ENCODE measurements around the gene HES1. TPM values are rescaled to one million over a fixed set of nuclear protein-coding genes. Genes with fewer than 3 reads are reported as not detected.

The HES1 gene
- total RNA-seq, 2 experiments from 2014 or later = 2.3 to 2.5 TPM

DNA sequence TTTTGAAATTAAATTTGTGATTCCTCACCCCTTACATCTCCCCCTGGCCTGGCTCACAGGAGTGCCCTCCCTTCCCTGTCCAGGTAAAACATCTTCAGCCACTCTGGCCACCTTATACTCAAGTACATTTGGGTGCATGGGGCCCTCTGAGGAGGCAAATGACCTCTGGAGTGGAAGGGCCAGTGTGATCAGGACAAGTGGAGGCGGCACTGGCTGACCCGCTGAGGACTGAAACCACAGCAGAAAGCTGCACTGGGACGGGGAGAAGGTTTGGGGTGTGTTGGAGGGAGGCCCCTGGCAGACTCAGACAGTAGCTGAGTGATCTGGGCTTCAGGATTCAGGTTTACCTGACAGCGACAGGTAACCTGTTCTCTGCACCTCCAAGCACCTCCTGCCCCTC lies 24.2 kb downstream of the HES1 start:
- no peak overlapping the region for H3K4me3 Mint-ChIP-seq
- intact Hi-C loops (cut with micrococcal nuclease) = no loop called here
- H3K27me3 Mint-ChIP-seq (ENCODE audit: low read depth) = peaks cover 9% of the 10 kb centered on the region
- CTCF ChIA-PET = no interaction called here
- no peaks in the 10 kb centered on the region for H3K9me3 Mint-ChIP-seq
- H3K36me3 Mint-ChIP-seq (ENCODE audit: low read depth) = no peaks in the 10 kb centered on the region
- DNase-seq = no peak
- no peak overlapping the region for H3K27ac Mint-ChIP-seq
- H3K4me1 Mint-ChIP-seq (ENCODE audit: low read depth) = no peaks in the 10 kb centered on the region

DNA sequence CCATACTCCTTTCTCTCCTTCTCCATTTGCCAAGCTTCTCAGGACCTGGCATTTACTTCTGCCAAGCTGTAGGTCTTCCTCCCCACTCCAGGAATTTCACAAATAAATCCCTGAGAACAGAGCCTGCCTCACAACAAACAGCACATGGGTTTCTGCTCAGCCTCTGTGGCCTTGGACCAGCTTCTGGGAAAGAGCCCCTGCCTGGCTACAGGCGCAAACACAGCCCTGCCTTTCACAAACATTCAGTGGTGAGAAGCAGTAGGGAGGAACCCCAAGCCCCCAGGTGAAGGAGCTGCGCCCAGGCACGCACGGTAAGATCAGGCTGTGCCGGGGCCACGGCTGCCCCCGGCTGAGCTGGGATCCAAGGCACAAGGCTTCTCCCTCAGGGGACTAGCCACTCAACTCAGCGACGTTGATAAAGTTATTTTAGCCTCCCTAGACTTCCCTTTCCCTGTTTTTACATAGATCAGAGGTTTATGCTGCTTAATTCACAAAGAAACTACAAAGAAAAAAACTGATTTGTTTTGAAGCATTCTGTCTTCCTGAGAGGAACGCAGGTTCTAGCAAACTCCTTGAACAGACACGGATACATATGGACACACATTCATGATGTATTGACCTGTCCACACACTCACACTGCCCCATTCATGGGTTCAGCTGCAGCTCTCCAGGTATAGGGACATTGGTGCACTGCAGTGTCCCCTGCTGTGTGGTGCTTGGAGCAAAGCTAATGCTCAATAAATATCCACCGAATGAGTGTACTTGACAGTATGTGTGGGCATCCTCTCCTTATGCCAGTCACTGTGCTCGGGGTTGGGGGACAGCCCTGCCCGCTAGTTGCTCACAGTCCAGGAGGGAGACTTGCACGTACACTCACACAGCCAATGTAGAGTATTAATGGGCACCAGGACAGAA lies 25.4 kb downstream of the HES1 start:
- Mint-ChIP-seq H3K4me1 (ENCODE audit: low read depth) (no peaks in the 10 kb centered on the region), H3K9me3 (no peaks in the 10 kb centered on the region), H3K27me3 (ENCODE audit: low read depth) (peaks cover 12% of the 10 kb centered on the region), H3K36me3 (ENCODE audit: low read depth) (no peaks in the 10 kb centered on the region), H3K4me3 (no peak overlapping the region), H3K27ac (no peak overlapping the region)
- CTCF ChIA-PET = interaction anchor here (0.8 kb wide), 1 partner anchor 154 kb away, joined by 3 read pairs; no protein-coding TSS in a partner anchor
- DNase-seq = no peak
- intact Hi-C loops (cut with micrococcal nuclease) = no loop called here

DNA sequence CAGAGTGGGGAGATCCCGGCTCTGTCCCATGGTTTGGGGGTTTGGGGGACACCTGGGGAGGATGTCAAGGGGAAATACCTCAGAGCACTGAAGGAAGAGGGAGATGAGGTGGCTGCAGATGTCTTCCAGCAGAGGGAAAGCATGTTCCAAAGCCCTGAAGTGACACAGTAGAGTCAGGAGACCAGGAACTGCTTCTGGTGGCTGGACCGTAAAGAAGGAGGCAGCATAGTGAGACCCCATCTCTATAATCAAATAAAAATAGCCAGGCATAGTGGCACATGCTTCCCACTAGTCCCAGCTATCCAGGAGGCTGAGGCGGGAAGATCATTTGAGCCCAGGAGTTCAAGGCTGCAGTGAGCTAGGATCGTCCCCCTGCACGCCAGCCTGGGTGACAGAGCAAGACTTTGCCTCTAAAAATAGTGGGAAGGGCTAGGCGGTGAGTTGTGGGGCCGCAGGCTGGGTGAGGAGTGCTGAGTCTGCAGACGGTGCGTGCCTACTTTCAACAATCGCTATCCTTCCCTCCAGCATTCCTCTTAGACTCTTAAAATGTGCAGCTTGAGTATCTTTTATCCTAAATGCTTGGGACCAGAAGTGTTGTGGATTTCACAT lies 26.2 kb downstream of the HES1 start:
- no peak for DNase-seq
- H3K27me3 Mint-ChIP-seq (ENCODE audit: low read depth) = peaks cover 12% of the 10 kb centered on the region
- no peaks in the 10 kb centered on the region for H3K9me3 Mint-ChIP-seq
- CTCF ChIA-PET = interaction anchor here (0.8 kb wide), 1 partner anchor 154 kb away, joined by 3 read pairs; no protein-coding TSS in a partner anchor
- intact Hi-C loops (cut with micrococcal nuclease) = no loop called here
- no peak overlapping the region for H3K27ac Mint-ChIP-seq
- H3K36me3 Mint-ChIP-seq (ENCODE audit: low read depth) = no peaks in the 10 kb centered on the region
- no peaks in the 10 kb centered on the region for H3K4me1 Mint-ChIP-seq (ENCODE audit: low read depth)
- H3K4me3 Mint-ChIP-seq = no peak overlapping the region

DNA sequence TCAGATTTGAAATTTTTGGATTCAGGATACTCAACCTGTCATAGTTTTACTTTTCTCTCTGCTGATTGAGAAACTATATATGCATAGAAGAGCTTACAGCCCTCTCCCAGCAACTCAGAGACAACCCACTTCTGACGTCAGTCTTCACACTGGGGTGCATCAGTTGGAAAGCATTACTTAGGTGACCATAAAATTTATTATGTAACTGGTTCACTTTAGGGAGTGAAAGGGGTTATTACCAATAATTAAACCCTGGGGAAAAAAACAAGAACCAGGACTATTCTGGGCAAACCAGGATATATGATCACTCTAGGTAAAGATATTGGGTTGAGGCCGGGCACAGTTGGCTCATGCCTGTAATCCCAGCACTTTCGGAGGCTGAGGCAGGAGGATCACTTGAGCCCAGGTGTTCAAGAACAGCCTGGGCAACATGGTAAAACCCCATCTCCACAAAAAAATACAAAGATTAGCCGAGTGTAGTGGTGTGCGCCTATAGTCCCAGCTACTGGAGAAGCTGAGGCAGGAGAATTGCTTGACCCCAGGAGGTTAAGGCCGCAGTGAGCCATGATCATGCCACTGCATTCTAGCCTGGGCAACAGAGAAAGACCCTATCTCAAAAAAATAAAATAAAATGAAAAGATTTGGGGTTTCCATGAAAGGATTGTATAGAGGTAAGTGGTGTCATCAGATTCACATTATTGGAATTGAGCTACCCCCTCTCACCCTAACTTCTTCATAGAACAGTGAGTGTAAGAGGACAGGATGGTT lies 27.1 kb downstream of the HES1 start:
- no peaks in the 10 kb centered on the region for H3K9me3 Mint-ChIP-seq
- intact Hi-C loops (cut with micrococcal nuclease) = no loop called here

DNA sequence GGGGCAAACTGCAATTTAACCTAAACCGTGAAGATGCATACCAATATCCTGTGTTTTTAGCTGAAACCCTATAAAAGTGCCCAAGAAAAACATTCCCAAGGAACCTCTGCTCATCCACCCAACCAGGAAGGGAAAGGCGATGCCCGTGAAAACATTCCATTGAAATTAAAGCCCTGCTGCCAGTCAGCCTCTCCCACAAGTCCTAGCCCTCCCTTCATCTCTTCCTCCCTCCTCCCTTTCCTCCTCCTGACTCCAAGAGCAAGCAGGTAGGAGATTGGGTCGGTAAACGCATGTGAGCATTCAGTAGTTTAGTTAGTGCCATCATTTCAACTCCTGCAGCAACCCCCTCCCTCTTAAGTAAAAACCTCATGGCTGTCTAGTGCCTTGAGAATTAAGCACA lies 27.7 kb downstream of the HES1 start:
- Mint-ChIP-seq H3K4me1 (ENCODE audit: low read depth) (no peaks in the 10 kb centered on the region), H3K9me3 (no peaks in the 10 kb centered on the region), H3K36me3 (ENCODE audit: low read depth) (no peaks in the 10 kb centered on the region), H3K27me3 (ENCODE audit: low read depth) (peaks cover 12% of the 10 kb centered on the region), H3K4me3 (no peak overlapping the region), H3K27ac (no peak overlapping the region)
- no peak for DNase-seq
- intact Hi-C loops (cut with micrococcal nuclease) = no loop called here
- CTCF ChIA-PET = interaction anchor here (0.6 to 1.2 kb wide), 2 partner anchors 152 to 886 kb away, joined by 3 to 7 read pairs; no protein-coding TSS in a partner anchor

More for the DNA sequence above, 27.1 kb downstream of the HES1 start:
- Mint-ChIP-seq H3K36me3 (ENCODE audit: low read depth) (no peaks in the 10 kb centered on the region), H3K27me3 (ENCODE audit: low read depth) (peaks cover 12% of the 10 kb centered on the region), H3K4me1 (ENCODE audit: low read depth) (no peaks in the 10 kb centered on the region), H3K27ac (no peak overlapping the region), H3K4me3 (no peak overlapping the region)
- DNase-seq = no peak
- CTCF ChIA-PET = interaction anchor here (0.6 to 1.2 kb wide), 2 partner anchors 153 to 887 kb away, joined by 3 to 7 read pairs; no protein-coding TSS in a partner anchor

DNA sequence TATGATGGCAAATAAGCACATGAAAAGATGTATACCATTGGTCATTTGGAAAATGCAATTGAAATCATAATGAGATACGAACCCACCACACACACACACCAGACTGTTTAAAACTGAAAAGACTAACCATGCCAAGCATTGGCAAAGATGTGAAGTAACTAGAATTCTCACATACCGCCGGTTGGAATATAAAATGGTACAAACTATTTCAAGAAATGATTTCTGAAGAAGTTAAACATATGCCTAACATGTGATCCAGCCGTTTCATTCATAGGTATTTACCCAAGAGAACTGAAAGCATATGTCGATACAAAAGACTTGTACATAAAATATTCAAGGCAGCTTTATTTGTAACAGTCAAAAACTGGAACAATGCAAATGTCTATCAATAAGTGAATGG lies 28.9 kb downstream of the HES1 start:
- no peak for DNase-seq
- Mint-ChIP-seq H3K27me3 (ENCODE audit: low read depth) (peaks cover 14% of the 10 kb centered on the region), H3K36me3 (ENCODE audit: low read depth) (no peaks in the 10 kb centered on the region), H3K4me1 (ENCODE audit: low read depth) (no peaks in the 10 kb centered on the region), H3K27ac (no peak overlapping the region), H3K4me3 (no peak overlapping the region), H3K9me3 (no peaks in the 10 kb centered on the region)
- CTCF ChIA-PET = no interaction called here
- intact Hi-C loops (cut with micrococcal nuclease) = no loop called here

DNA sequence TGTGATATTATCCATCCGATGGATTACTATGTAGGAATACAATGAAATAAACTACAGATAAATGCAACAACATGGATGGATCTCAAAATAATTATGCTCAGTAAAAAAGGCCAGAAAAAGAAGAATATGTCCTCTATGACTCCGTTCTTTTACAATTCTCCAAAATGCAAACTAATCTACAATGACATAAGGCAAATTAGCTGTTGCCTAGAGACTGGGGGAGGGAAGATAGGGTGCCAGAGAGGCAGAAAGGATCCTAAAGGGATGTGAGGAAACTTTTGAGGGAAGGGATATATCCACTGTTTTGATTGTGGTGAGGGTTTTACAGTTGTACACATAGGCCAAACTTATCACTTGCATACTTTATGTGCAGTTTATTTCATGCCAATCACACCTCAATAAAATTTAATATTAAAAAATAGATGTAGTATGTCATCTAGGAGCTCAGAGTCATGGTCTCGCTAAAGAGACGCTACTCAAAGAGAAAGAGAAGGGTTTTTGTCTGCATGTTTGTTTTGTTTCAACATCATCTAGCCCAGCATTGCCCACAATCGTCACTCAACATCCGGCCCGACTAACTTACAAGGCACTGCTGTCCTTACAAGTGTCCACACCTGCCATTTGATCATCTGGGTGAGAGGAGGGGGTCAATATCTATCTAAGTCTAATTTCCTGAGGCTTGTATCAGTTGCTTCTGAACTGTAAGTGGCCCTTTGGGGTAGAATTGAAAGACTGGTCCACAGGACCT lies 29.5 kb downstream of the HES1 start:
- Mint-ChIP-seq H3K4me3 (no peak overlapping the region), H3K9me3 (no peaks in the 10 kb centered on the region), H3K36me3 (ENCODE audit: low read depth) (no peaks in the 10 kb centered on the region), H3K27me3 (ENCODE audit: low read depth) (peaks cover 14% of the 10 kb centered on the region), H3K4me1 (ENCODE audit: low read depth) (no peaks in the 10 kb centered on the region), H3K27ac (no peak overlapping the region)
- DNase-seq = no peak
- CTCF ChIA-PET = interaction anchor here (0.9 to 1.2 kb wide), 2 partner anchors 150 to 499 kb away, joined by 3 to 4 read pairs; no protein-coding TSS in a partner anchor
- intact Hi-C loops (cut with micrococcal nuclease) = no loop called here

DNA sequence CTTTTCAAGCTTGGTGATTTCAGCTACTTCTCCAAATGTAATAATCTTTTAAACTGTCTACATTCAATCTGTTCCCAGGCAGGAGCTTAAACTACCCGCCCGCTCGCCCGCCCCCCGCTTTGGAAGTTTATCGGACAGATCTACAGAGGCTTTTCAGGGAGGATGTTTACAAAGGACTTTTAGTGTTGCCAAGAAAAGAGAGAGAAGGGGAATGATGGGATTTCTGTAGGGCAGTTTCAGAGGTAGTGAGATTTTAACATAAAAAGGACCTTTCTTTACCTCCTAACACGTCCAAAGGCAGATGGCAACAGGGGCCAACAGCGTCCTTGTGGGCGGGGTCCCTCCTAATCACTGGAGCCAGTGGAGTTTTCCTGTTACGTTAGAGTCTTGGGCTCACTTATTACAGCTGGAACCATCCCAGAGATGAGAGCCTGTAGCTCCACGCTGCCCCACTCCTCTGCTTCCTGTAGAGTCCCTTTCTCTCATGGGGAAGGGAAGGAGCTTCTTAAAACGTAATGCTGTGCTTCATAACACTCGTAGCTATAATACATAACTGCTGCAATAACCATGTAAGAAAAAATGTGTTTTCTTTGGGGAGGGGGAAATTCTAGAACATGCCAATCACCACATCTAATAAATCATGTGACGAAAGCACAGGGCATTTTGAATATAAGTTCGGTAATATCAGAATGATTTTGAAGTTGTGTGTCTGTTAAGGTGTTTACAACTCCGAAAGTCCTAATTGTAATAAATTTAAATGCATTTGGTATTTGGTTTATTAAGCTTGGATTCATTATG lies 30.9 kb downstream of the HES1 start:
- no peak for DNase-seq
- intact Hi-C loops (cut with micrococcal nuclease) = no loop called here
- H3K4me1 Mint-ChIP-seq (ENCODE audit: low read depth) = no peaks in the 10 kb centered on the region
- peaks cover 8% of the 10 kb centered on the region for H3K27me3 Mint-ChIP-seq (ENCODE audit: low read depth)
- H3K27ac Mint-ChIP-seq = no peak overlapping the region
- no peak overlapping the region for H3K4me3 Mint-ChIP-seq
- CTCF ChIA-PET = interaction anchor here (0.6 to 2.1 kb wide), 6 partner anchors 12 to 501 kb away, joined by 3 to 5 read pairs (median 4); no protein-coding TSS in a partner anchor
- H3K9me3 Mint-ChIP-seq = no peaks in the 10 kb centered on the region
- no peaks in the 10 kb centered on the region for H3K36me3 Mint-ChIP-seq (ENCODE audit: low read depth)

DNA sequence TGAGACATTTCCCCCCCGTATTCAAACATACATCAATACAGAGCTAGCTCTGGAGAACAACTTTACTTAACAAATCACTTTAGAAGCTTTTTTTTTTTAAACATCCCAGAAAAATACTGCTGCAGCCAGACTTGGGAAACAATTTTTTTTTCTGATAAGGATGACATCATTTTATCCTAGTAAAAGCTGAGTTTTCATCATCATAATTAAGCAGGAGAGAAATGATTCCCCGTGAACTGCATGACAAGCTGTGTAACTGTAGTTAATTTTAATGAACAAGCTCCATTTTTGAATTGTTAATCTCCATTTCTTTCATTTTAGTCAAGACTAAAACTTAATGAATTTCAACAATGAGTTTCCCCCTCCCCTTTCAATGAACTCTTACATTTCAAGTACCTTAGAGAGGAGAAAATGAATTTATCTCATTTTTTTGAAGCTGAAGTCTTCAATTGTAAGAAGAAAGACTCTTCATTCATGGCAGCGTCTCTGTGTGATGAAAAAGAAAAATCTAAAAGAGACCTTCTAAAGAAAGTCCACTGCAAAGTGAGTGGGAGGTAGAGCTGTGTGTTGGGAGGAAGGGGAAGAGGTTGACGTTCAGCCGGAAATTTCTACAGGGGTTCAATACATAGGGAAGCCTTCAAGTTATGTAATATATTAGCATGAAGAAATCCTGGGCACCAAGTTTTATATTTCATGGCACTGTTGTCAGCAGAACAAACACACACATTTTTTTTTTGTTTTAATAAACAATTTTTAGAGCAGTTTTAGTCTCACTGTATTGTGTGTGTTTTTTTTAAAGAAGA lies 31.7 kb downstream of the HES1 start:
- CTCF ChIA-PET = interaction anchor here (0.6 to 2.1 kb wide), 7 partner anchors 13 to 234 kb away, joined by 3 to 4 read pairs (median 3); no protein-coding TSS in a partner anchor
- no peak overlapping the region for H3K4me3 Mint-ChIP-seq
- H3K4me1 Mint-ChIP-seq (ENCODE audit: low read depth) = no peaks in the 10 kb centered on the region
- H3K27me3 Mint-ChIP-seq (ENCODE audit: low read depth) = peaks cover 5% of the 10 kb centered on the region
- DNase-seq = no peak
- no peak overlapping the region for H3K27ac Mint-ChIP-seq
- H3K36me3 Mint-ChIP-seq (ENCODE audit: low read depth) = no peaks in the 10 kb centered on the region
- intact Hi-C loops (cut with micrococcal nuclease) = no loop called here
- no peaks in the 10 kb centered on the region for H3K9me3 Mint-ChIP-seq

DNA sequence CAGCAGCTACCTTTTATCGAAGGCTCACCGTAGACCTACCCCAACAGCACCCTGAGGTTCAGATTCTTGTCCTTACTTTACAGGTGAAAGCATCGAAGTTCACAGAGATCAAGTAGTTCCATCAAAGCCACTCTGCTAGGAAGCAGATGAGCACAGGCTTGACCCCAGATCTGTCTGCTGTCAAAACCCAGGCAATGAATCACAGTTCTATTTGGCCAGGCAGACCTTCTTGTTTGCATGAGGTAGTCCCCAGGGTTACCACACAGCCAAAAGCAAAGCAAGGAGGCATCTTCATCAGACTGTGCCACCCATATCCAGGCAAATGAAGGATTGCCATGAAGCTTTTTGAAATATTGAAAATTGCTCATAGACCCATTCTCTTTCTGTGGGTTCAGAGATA lies 33.0 kb downstream of the HES1 start:
- H3K27me3 Mint-ChIP-seq (ENCODE audit: low read depth) = peaks cover 5% of the 10 kb centered on the region
- intact Hi-C loops (cut with micrococcal nuclease) = no loop called here
- no peak overlapping the region for H3K27ac Mint-ChIP-seq
- no peaks in the 10 kb centered on the region for H3K36me3 Mint-ChIP-seq (ENCODE audit: low read depth)
- H3K9me3 Mint-ChIP-seq = no peaks in the 10 kb centered on the region
- H3K4me1 Mint-ChIP-seq (ENCODE audit: low read depth) = no peaks in the 10 kb centered on the region
- H3K4me3 Mint-ChIP-seq = no peak overlapping the region
- DNase-seq = no peak
- CTCF ChIA-PET = no interaction called here
